Peyer's patch (tissue), 4 donors: ENCODE measurements around the gene TMEM17.

ENCODE experiments used
- POLR2A ChIP-seq, 2 donors: fragments of 450-650 bp; IDR thresholded peaks; one replicate each; pipeline ENCODE4 v1.5.1; 2017; ENCODE audit warnings: antibody characterized with exemption in 2 of 2, mild to moderate bottlenecking in 2 of 2, moderate library complexity in 2 of 2
- TF ChIP-seq, protein P1 (sequence below), 6 experiments: fragments of 450-650 bp in 4 of 6; fragments of 200-600 bp in 2 of 6; sonication (generic) in 1 of 6; IDR thresholded peaks; one replicate each; pipeline ENCODE4 v1.5.1; 2017 to 2019; ENCODE audit warnings: antibody characterized with exemption in 6 of 6, mild to moderate bottlenecking in 3 of 6, moderate library complexity in 1 of 6

DNA sequence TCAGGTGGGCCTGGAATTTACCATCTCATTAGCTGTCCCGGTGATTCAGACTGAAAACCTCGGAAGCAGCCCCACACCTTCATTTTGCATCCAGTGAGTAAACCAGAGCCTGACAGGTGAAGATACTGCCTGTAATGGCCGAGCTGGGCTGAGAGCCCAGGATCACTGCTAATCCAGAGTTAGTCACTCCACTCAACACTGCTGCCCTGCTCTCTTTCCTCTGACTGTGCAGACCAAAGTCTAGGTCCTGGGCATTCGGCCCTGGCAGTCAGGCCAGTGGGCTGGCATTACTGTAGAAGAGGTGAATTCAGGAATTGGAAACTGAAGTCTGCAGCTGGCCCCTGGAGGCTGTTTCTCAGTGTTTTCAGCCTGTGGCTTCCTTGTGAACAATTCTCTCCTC lies 44.3 kb downstream of the TMEM17 start:
- TF ChIP-seq, protein P1, sequence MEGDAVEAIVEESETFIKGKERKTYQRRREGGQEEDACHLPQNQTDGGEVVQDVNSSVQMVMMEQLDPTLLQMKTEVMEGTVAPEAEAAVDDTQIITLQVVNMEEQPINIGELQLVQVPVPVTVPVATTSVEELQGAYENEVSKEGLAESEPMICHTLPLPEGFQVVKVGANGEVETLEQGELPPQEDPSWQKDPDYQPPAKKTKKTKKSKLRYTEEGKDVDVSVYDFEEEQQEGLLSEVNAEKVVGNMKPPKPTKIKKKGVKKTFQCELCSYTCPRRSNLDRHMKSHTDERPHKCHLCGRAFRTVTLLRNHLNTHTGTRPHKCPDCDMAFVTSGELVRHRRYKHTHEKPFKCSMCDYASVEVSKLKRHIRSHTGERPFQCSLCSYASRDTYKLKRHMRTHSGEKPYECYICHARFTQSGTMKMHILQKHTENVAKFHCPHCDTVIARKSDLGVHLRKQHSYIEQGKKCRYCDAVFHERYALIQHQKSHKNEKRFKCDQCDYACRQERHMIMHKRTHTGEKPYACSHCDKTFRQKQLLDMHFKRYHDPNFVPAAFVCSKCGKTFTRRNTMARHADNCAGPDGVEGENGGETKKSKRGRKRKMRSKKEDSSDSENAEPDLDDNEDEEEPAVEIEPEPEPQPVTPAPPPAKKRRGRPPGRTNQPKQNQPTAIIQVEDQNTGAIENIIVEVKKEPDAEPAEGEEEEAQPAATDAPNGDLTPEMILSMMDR (IDR thresholded peaks at IDR 0.05), result no peak
- no peak for TF ChIP-seq POLR2A (IDR thresholded peaks at IDR 0.05)
